SK-N-SH treated with all-trans-retinoic acid at 6 μM for 48 hours (cell line): Measurements from ENCODE around the gene SDK1.

Experiments used
- CSRNP3 ChIP-seq: fragments of 250-450 bp; sonication (Bioruptor Pico); IDR thresholded peaks from 2 replicates; pipeline ENCODE4 v1.5.1; 2021; ENCODE audit warnings: mild to moderate bottlenecking, moderate library complexity
- ZNF8 ChIP-seq: fragments of 450-650 bp; formaldehyde crosslinking; IDR thresholded peaks from 2 replicates; pipeline ENCODE4 v1.5.0; 2020; ENCODE audit warnings: mild to moderate bottlenecking, moderate library complexity

GRCh38 chr7:3544202-3544601 lies 243.2 kb downstream of the SDK1 start:
- TF ChIP-seq CSRNP3 (CRISPR knock-in tag) (no peak), ZNF8 (no peak)
